ENCODE measurements around the gene C4orf46. TPM values are rescaled to one million over a fixed set of nuclear protein-coding genes. Genes with fewer than 3 reads are reported as not detected.

The C4orf46 gene
- total and polyA plus RNA-seq, 10 of the 15 experiments (the other 5 are each of a cell fraction or from before 2014, with no cell fraction given) = 9.3 to 40.2 (median 20.5) TPM

GRCh38 chr4:158644356-158644755, 27.3 kb downstream of the C4orf46 start (continued):
- no peak for TF ChIP-seq NR2C1 (IDR thresholded peaks at IDR 0.05)
- TF ChIP-seq KLF5 (IDR thresholded peaks at IDR 0.05; ENCODE audit: partially characterized antibody) = no peak
- no peak for TF ChIP-seq BCL11A (IDR thresholded peaks at IDR 0.05; ENCODE audit: low read depth, low read length)
- no peak for TF ChIP-seq CHD2 (IDR thresholded peaks at IDR 0.05; ENCODE audit: borderline replicate concordance, low read depth, low read length)
- no peak for TF ChIP-seq SUZ12 (IDR thresholded peaks at IDR 0.05; ENCODE audit: unreplicated experiment)
- TF ChIP-seq, protein P1, sequence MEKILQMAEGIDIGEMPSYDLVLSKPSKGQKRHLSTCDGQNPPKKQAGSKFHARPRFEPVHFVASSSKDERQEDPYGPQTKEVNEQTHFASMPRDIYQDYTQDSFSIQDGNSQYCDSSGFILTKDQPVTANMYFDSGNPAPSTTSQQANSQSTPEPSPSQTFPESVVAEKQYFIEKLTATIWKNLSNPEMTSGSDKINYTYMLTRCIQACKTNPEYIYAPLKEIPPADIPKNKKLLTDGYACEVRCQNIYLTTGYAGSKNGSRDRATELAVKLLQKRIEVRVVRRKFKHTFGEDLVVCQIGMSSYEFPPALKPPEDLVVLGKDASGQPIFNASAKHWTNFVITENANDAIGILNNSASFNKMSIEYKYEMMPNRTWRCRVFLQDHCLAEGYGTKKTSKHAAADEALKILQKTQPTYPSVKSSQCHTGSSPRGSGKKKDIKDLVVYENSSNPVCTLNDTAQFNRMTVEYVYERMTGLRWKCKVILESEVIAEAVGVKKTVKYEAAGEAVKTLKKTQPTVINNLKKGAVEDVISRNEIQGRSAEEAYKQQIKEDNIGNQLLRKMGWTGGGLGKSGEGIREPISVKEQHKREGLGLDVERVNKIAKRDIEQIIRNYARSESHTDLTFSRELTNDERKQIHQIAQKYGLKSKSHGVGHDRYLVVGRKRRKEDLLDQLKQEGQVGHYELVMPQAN (conservative IDR thresholded peaks at IDR 0.05) = no peak
- no peak for TF ChIP-seq RAD21 (IDR thresholded peaks at IDR 0.05; ENCODE audit: insufficient read depth, low read depth, low read length)

DNA sequence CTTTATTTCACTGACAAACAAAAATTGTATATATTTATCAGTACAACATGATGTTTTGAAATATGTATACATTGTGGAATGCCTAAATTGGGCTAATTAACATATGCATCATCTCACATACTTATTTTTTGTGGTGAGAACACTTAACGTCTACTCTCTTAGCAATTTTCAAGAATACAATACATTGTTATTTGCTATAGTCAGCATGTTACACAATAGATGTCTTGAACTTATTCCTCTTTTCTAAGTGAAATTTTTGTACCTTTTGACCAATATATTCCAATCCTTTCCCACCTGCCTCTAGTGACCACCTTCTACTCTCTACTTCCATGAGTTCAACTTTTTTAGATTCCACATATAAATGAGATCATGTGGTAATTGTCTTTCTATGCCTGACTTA, 35.1 kb downstream of the C4orf46 start:
- in situ Hi-C loops (cut with MboI) (no loop called here), intact Hi-C loops (cut with micrococcal nuclease; ENCODE audit: unreplicated experiment) (no loop called here)
- ChIA-PET RAD21 (ENCODE audit: unreplicated experiment) (no interaction called here), SMC1A (ENCODE audit: uncharacterized antibody, unreplicated experiment) (no interaction called here), CTCF (no interaction called here), POLR2A (no interaction called here)
- no peaks in the 10 kb centered on the region; a peak in 1 of 4 replicates for H3K27me3 ChIP-seq (replicated peaks in 1 of 2; ENCODE audit: control insufficient read depth in 2 of 2, insufficient read depth in 2 of 2, low read length in 1 of 2)
- H3K4me3 ChIP-seq = no peak overlapping the region
- no peak for TF ChIP-seq MXI1 (IDR thresholded peaks at IDR 0.05; ENCODE audit: low read depth, low read length)
- no peak for TF ChIP-seq CREB1 (IDR thresholded peaks at IDR 0.05; ENCODE audit: low read depth)
- no peak for TF ChIP-seq HDGF (IDR thresholded peaks at IDR 0.05)
- no peak for TF ChIP-seq NR2F1 (conservative IDR thresholded peaks at IDR 0.05)
- TF ChIP-seq HDAC2 (IDR thresholded peaks at IDR 0.05) = no peak
- TF ChIP-seq NRF1 (conservative IDR thresholded peaks at IDR 0.05; ENCODE audit: low read depth, low read length) = no peak
- no peak for TF ChIP-seq POLR2A (IDR thresholded peaks at IDR 0.05; ENCODE audit: low read depth, low read length)
- TF ChIP-seq KLF5 (IDR thresholded peaks at IDR 0.05; ENCODE audit: partially characterized antibody) = no peak
- TF ChIP-seq POLR2AphosphoS2 (IDR thresholded peaks at IDR 0.05; ENCODE audit: low read depth, low read length) = no peak
- no peak for TF ChIP-seq TARDBP (IDR thresholded peaks at IDR 0.05; ENCODE audit: borderline replicate concordance)
- no peak overlapping the region for H3K4me2 ChIP-seq (ENCODE audit: control insufficient read depth, insufficient read depth)
- H3K36me3 ChIP-seq (ENCODE audit: control insufficient read depth in 2 of 2, insufficient read depth in 2 of 2, low read length in 1 of 2) = no peaks in the 10 kb centered on the region
- ATAC-seq (no peak), DNase-seq (ENCODE audit: low read depth, low spot score) (no peak), FAIRE-seq (no peak)
- 50% methylated on average over 1 of the region's 1 CpG for WGBS (ENCODE audit: insufficient coverage, insufficient replicate concordance, low lambda C conversion rate, missing lambda C conversion rate)
- H3K4me1 ChIP-seq (ENCODE audit: control insufficient read depth, insufficient read depth, low read length) = no peaks in the 10 kb centered on the region
- no peaks in the 10 kb centered on the region for H3K79me2 ChIP-seq (ENCODE audit: control insufficient read depth, insufficient read depth, low read length)
- H3K9ac ChIP-seq (ENCODE audit: control insufficient read depth, insufficient read depth, low read length) = no peak overlapping the region
- H4K20me1 ChIP-seq (ENCODE audit: control insufficient read depth, insufficient read depth) = no peaks in the 10 kb centered on the region
- no peak overlapping the region for H3K27ac ChIP-seq (ENCODE audit: control insufficient read depth, insufficient read depth)
- no TSS peak for BruUV-seq (replicated peaks)
- H2AFZ ChIP-seq (ENCODE audit: control insufficient read depth, low read depth, low read length) = no peak overlapping the region
- H3K9me3 ChIP-seq (replicated peaks; ENCODE audit: control insufficient read depth, insufficient read depth, low read length) = no peaks in the 10 kb centered on the region

Data from GM12878 (cell line).